Psoas muscle (tissue), 8 donors: Measurements from ENCODE around the gene TPRKB. TPM values are rescaled to one million over a fixed set of nuclear protein-coding genes. Genes with fewer than 3 reads are reported as not detected.
"Not testable (repeated sequence)": the region's sequence is repeated elsewhere in the genome, so short reads cannot be mapped to it uniquely, and the experiment has no call there.

Source experiments
- ATAC-seq, 4 donors: fragments of 200-7000 bp; cut with Tn5 transposase; one replicate each; pipeline ENCODE4 v1.9.1; 2020; ENCODE audit warnings: moderate library complexity in 3 of 4, mild to moderate bottlenecking in 2 of 4
- DNase-seq, 2 donors: peaks; one replicate each; pipeline ENCODE4 v3.0.0-alpha.2; 2020
- H3K27ac ChIP-seq: fragments of 200-600 bp; one replicate; pipeline ENCODE4 v1.8.0; 2022
- H3K27me3 ChIP-seq, 3 donors: fragments of 200-600 bp in 1 of 3; one replicate each; pipeline versions ENCODE4 v1.6.1 to v1.8.0; 2013 to 2022; ENCODE audit warnings: low read length in 2 of 3, mild to moderate bottlenecking in 2 of 3, moderate library complexity in 1 of 3; ENCODE audit not compliant: insufficient read depth in 3 of 3
- H3K36me3 ChIP-seq, 2 donors: fragments of 200-600 bp in 1 of 2; one replicate each; pipeline versions ENCODE4 v1.6.1 to v1.8.0; 2013 to 2022; ENCODE audit warnings: low read depth in 1 of 2, mild to moderate bottlenecking in 1 of 2, moderate library complexity in 1 of 2; ENCODE audit not compliant: insufficient read depth in 1 of 2
- H3K4me1 ChIP-seq: fragments of 200-600 bp; one replicate; pipeline ENCODE4 v1.8.0; 2022
- H3K4me3 ChIP-seq: fragments of 200-600 bp; one replicate; pipeline ENCODE4 v1.8.0; 2022; ENCODE audit warnings: mild to moderate bottlenecking
- H3K9me3 ChIP-seq: fragments of 200-600 bp; one replicate; pipeline ENCODE4 v1.8.0; 2022
- CTCF ChIP-seq: fragments of 200-600 bp; IDR thresholded peaks from one replicate; pipeline ENCODE4 v1.8.0; 2022; ENCODE audit warnings: antibody characterized with exemption
- WGBS, 3 donors: extraction: QIAGEN DNeasy Blood & Tissue Kit; methylation state at CpG; one replicate each; pipeline versions ENCODE4 v1.1.6 to v1.1.7; 2013; 5-methylcytosine and 5-hydroxymethylcytosine counted together
- intact Hi-C, 2 donors: fragments of 100-400 bp; cut with DNase I; formaldehyde crosslinking; loops; one replicate each; pipeline versions ENCODE4 v1.11.0 to v1.14.2; 2022
- polyA plus RNA-seq, 3 donors: library from polyadenylated mRNA; stranded (reverse); fragments of 200-250 nt; gene quantifications; one replicate each; pipeline ENCODE4 v1.2.3, GENCODE V29; 2013
- total RNA-seq, 4 donors: library from RNA; stranded (reverse); fragmentation: NEBNext Ultra II Directional in 2 of 4; extraction: Animal tissue kit (Norgen Biotek cat#: 25700) in 2 of 4; gene quantifications; one replicate each; pipeline versions ENCODE4 v1.2.1 to v1.2.4, GENCODE V29; 2021 to 2023
- donor health status: healthy with polysubstance abuse.
- donor health status: DM: no; HTN: no; CAD: no; lungs with moderate emphysema.
- donor health status: Bipolar disorder and iron deficiency.
- donor health status: healthy.
- donor health status: DM: yes; HTN: yes; CAD: no.
- donor health status: DM: no; HTN: no; CAD: no.
- donor health status: DM: no; HTN: no; CAD: no.
- donor health status: DM: yes; HTN: yes; CAD: no.

The TPRKB gene
- total and polyA plus RNA-seq, 7 donors, result 21.8 to 130 (median 35.1) TPM

DNA sequence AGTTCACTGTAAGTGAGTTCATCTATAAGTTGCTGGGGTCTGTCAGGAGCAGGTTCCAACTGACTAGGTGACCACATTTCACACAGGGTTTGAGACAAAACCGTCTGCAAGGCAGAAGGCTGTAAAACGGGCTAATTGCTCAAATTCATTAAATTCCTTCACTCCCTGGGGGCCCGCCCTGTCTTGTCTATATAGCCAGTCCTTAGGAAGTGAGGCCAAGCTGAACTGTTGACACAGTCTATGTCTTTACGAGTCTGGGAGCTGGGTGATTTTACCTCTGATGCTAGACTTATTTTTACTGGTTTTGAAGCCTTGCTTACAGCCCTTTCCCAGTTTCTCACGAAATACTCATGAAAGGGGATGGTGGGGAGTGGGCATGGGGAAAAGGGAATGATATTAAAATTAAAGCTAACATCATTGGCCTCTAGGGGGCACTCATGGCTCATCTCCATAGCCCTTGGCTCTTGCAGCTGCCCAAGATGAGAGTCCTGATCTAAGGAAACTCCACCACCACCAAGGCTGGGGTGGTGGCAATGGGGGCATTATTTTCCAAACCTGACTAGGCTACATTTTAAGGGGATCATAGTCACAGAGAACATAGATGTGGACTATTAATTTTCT lies 57.1 kb downstream of the TPRKB start:
- peak in 1 of 4 donors; percentile 56 for ATAC-seq
- H3K27me3 ChIP-seq, H3K9me3 ChIP-seq, intact Hi-C loops, DNase-seq, H3K27ac ChIP-seq, H3K36me3 ChIP-seq, H3K4me1 ChIP-seq, H3K4me3 ChIP-seq: not testable (repeated sequence)
- WGBS, 3 donors, result 25 to 30% (median 27%) methylated on average over 5 of the region's 5 CpGs
- peak; percentile 43 for TF ChIP-seq CTCF

Other genes with a start within 250 kb of the TPRKB start
- not detected for gene NAT8, start 94.9 kb downstream of the TPRKB start, total RNA-seq
- not detected for gene NAT8, start 94.9 kb downstream of the TPRKB start, polyA plus RNA-seq
- gene DUSP11, start 42.8 kb upstream of the TPRKB start, total RNA-seq, result 10 to 100 TPM in 2 of 4 donors, 1 to 10 TPM in 2; 8.9 to 14.2 (median 10.1) TPM
- gene DUSP11, start 42.8 kb upstream of the TPRKB start, polyA plus RNA-seq, result 10 to 100 TPM; 14.4 to 21.4 (median 16.5) TPM
- not detected for gene C2orf78, start 46.8 kb upstream of the TPRKB start, total RNA-seq
- gene C2orf78, start 46.8 kb upstream of the TPRKB start, polyA plus RNA-seq, result not detected
- 10 to 100 TPM; 40.7 to 93.1 (median 57.8) TPM for gene STAMBP, start 91.6 kb upstream of the TPRKB start, total RNA-seq
- 100 to 1,000 TPM in 1 of 3 donors, 10 to 100 TPM in 2; 54.4 to 101 (median 66.9) TPM for gene STAMBP, start 91.6 kb upstream of the TPRKB start, polyA plus RNA-seq
- 1 to 10 TPM in 2 of 4 donors, under 1 TPM in 2; 0.44 to 3.4 (median 1.8) TPM for gene ACTG2, start 155.7 kb upstream of the TPRKB start, total RNA-seq
- gene ACTG2, start 155.7 kb upstream of the TPRKB start, polyA plus RNA-seq, result 1 to 10 TPM; 2.5 to 4.0 (median 2.7) TPM
- gene DGUOK, start 189.5 kb upstream of the TPRKB start, total RNA-seq, result 10 to 100 TPM; 12.9 to 22.9 (median 20.7) TPM
- 10 to 100 TPM; 22.3 to 74.2 (median 53.7) TPM for gene DGUOK, start 189.5 kb upstream of the TPRKB start, polyA plus RNA-seq
- 1 to 10 TPM; 1.7 to 4.8 (median 3.9) TPM for gene TET3, start 247.6 kb upstream of the TPRKB start, total RNA-seq
- gene TET3, start 247.6 kb upstream of the TPRKB start, polyA plus RNA-seq, result 10 to 100 TPM in 1 of 3 donors, 1 to 10 TPM in 1, under 1 TPM in 1; 0.56 to 11.2 (median 1.0) TPM